GM19351 (cell line): Measurements from ENCODE around the gene MAN1C1.

Source experiments
- ATAC-seq: cut with Tn5 transposase; IDR thresholded peaks from one replicate; pipeline ENCODE4 v1.9.1; 2021; ENCODE audit warnings: mild to moderate bottlenecking, moderate library complexity; ENCODE audit not compliant: unreplicated experiment

MAN1C1 gene

GRCh38 chr1:25675729-25676476, 59.3 kb downstream of the MAN1C1 start:
- peak; percentile 97 for ATAC-seq

- no peak for ATAC-seq
Observed at GRCh38 chr1:25676488-25676887, 59.9 kb downstream of the MAN1C1 start.

GRCh38 chr1:25677193-25677773, 60.7 kb downstream of the MAN1C1 start:
- no peak for ATAC-seq

GRCh38 chr1:25679171-25679570, 62.6 kb downstream of the MAN1C1 start:
- ATAC-seq, result no peak

GRCh38 chr1:25680701-25681100, 64.1 kb downstream of the MAN1C1 start:
- ATAC-seq, result no peak

- ATAC-seq, result no peak
Observed at GRCh38 chr1:25682059-25682601, 65.5 kb downstream of the MAN1C1 start.

GRCh38 chr1:25683177-25683576, 66.6 kb downstream of the MAN1C1 start:
- no peak for ATAC-seq

- ATAC-seq, result no peak
Observed at GRCh38 chr1:25683731-25684130, 67.1 kb downstream of the MAN1C1 start.

- no peak for ATAC-seq
Observed at GRCh38 chr1:25684216-25684965, 67.8 kb downstream of the MAN1C1 start.

- no peak for ATAC-seq
Observed at GRCh38 chr1:25685211-25685750, 68.7 kb downstream of the MAN1C1 start.

- no peak for ATAC-seq
Observed at GRCh38 chr1:25685938-25686665, 69.5 kb downstream of the MAN1C1 start.

- no peak for ATAC-seq
Observed at GRCh38 chr1:25687221-25688017, 70.8 kb downstream of the MAN1C1 start.

GRCh38 chr1:25688390-25689119, 72.0 kb downstream of the MAN1C1 start:
- no peak for ATAC-seq

GRCh38 chr1:25689686-25690381, 73.2 kb downstream of the MAN1C1 start:
- ATAC-seq, result no peak

GRCh38 chr1:25690396-25690956, 73.9 kb downstream of the MAN1C1 start:
- no peak for ATAC-seq

GRCh38 chr1:25691211-25691610, 74.6 kb downstream of the MAN1C1 start:
- no peak for ATAC-seq

GRCh38 chr1:25692560-25692959, 76.0 kb downstream of the MAN1C1 start:
- ATAC-seq, result no peak
